Osteoblast (primary cell): Measurements from ENCODE around the gene TFCP2. TPM values are rescaled to one million over a fixed set of nuclear protein-coding genes. Genes with fewer than 3 reads are reported as not detected.
A peak's percentile ranks its signal among the peaks of the same experiment; 100 is the strongest.

Experiments used
- DNase-seq: peaks from one replicate; pipeline ENCODE4 v3.0.0; 2011; ENCODE audit warnings: low spot score, mixed read lengths; ENCODE audit not compliant: insufficient read length; ENCODE audit errors: missing footprints
- H2AFZ ChIP-seq: 2 replicates; pipeline ENCODE4 v1.6.0; 2011; ENCODE audit warnings: mild to moderate bottlenecking, low read length
- H3K27ac ChIP-seq: 2 replicates; pipeline ENCODE4 v1.5.1; 2011; ENCODE audit warnings: mild to moderate bottlenecking, low read depth, low read length, moderate library complexity
- H3K27me3 ChIP-seq: 2 replicates; pipeline ENCODE4 v1.6.0; 2012; ENCODE audit warnings: mild to moderate bottlenecking, control low read depth, inconsistent platforms, low read length, moderate library complexity; ENCODE audit not compliant: insufficient read depth
- H3K36me3 ChIP-seq: 2 replicates; pipeline ENCODE4 v1.5.1; 2011; ENCODE audit warnings: mild to moderate bottlenecking, low read length, control low read depth, moderate library complexity; ENCODE audit not compliant: insufficient read depth
- H3K4me1 ChIP-seq: 2 replicates; pipeline ENCODE4 v1.5.1; 2011; ENCODE audit warnings: mild to moderate bottlenecking, low read length, control low read depth, moderate library complexity; ENCODE audit not compliant: insufficient read depth
- H3K4me2 ChIP-seq: 2 replicates; pipeline ENCODE4 v1.6.0; 2011; ENCODE audit warnings: mild to moderate bottlenecking, low read length; ENCODE audit not compliant: insufficient read depth
- H3K4me3 ChIP-seq: fragments of 200-600 bp; sonication (generic); 3 replicates; pipeline ENCODE4 v1.5.1; 2012; ENCODE audit warnings: mild to moderate bottlenecking, low read length, inconsistent platforms; ENCODE audit not compliant: insufficient read depth
- H3K79me2 ChIP-seq: 2 replicates; pipeline ENCODE4 v1.6.0; 2012; ENCODE audit warnings: mild to moderate bottlenecking, low read length, control low read depth, inconsistent platforms; ENCODE audit not compliant: insufficient read depth
- H3K9me3 ChIP-seq: 2 replicates; pipeline ENCODE4 v1.5.1; 2011; ENCODE audit warnings: low read depth, low read length, control low read depth
- H4K20me1 ChIP-seq: 2 replicates; pipeline ENCODE4 v1.6.0; 2012; ENCODE audit warnings: mild to moderate bottlenecking, low read length, control low read depth; ENCODE audit not compliant: insufficient read depth
- CTCF ChIP-seq: IDR thresholded peaks from 2 replicates; pipeline ENCODE4 v1.5.1; 2011; ENCODE audit warnings: mild to moderate bottlenecking, low read depth, low read length, moderate library complexity; ENCODE audit errors: extremely low read depth
- total RNA-seq: library from RNA; depleted of rRNA; stranded (reverse); fragments of >200 nt; gene quantifications from 2 replicates; pipeline ENCODE4 v1.2.3, GENCODE V29; 2012

Gene TFCP2
- total RNA-seq, 1 donor, result 7.6 TPM

GRCh38 chr12:51218607-51219161 lies 45.7 kb upstream of the TFCP2 start:
- peak overlapping the region; percentile 83 for H3K27ac ChIP-seq
- no peaks in the 10 kb centered on the region for H3K36me3 ChIP-seq
- DNase-seq, result no peak
- H3K79me2 ChIP-seq, result peaks cover 7% of the 10 kb centered on the region
- H3K27me3 ChIP-seq, result no peaks in the 10 kb centered on the region
- no peaks in the 10 kb centered on the region for H3K9me3 ChIP-seq
- TF ChIP-seq CTCF, result no peak
- no peaks in the 10 kb centered on the region for H4K20me1 ChIP-seq
- H3K4me2 ChIP-seq, result peak overlapping the region; percentile 90
- H3K4me3 ChIP-seq, result peak overlapping the region; percentile 88
- H3K4me1 ChIP-seq, result peaks cover 15% of the 10 kb centered on the region
- peak overlapping the region; percentile 86 for H2AFZ ChIP-seq

- Histone ChIP-seq H2AFZ (peak within 1 kb of the TSS; percentile 86), H3K79me2 (peaks cover 7% of the 10 kb centered on the region), H3K27me3 (no peaks in the 10 kb centered on the region), H3K9me3 (no peaks in the 10 kb centered on the region), H3K27ac (peak within 1 kb of the TSS; percentile 83), H3K36me3 (no peaks in the 10 kb centered on the region), H3K4me3 (peak within 1 kb of the TSS; percentile 88), H3K4me2 (peak within 1 kb of the TSS; percentile 90), H4K20me1 (no peaks in the 10 kb centered on the region), H3K4me1 (peaks cover 15% of the 10 kb centered on the region)
- peak; percentile 99 for DNase-seq
- peak; percentile 33 for TF ChIP-seq CTCF
Measured at GRCh38 chr12:51217968-51218606, 45.2 kb upstream of the TFCP2 start, which contains the start of gene POU6F1. Gene POU6F1 (minus strand): TSS chr12:51218062. CDS start chr12:51206836, 11,226 bp downstream.

- Histone ChIP-seq H3K4me1 (peaks cover 15% of the 10 kb centered on the region), H4K20me1 (no peaks in the 10 kb centered on the region), H3K9me3 (no peaks in the 10 kb centered on the region), H3K4me2 (peak overlapping the region; percentile 90), H3K36me3 (no peaks in the 10 kb centered on the region), H3K27me3 (no peaks in the 10 kb centered on the region), H3K4me3 (peak overlapping the region; percentile 88), H3K27ac (peak overlapping the region; percentile 53), H3K79me2 (peaks cover 7% of the 10 kb centered on the region), H2AFZ (peak overlapping the region; percentile 83)
- peak; percentile 4 for TF ChIP-seq CTCF
- DNase-seq, result peak; percentile 94
Measured at GRCh38 chr12:51217133-51217967, 44.4 kb upstream of the TFCP2 start.
